Ascending aorta (tissue), 2 donors: ENCODE data around the gene MTMR12. TPM values are rescaled to one million over a fixed set of nuclear protein-coding genes. Genes with fewer than 3 reads are reported as not detected.

Experiments
- DNase-seq, 2 donors: peaks; one replicate each; pipeline ENCODE4 v3.0.0-alpha.2; 2019; ENCODE audit warnings: low spot score in 2 of 2
- H3K27ac ChIP-seq, 2 donors: fragments of 200-600 bp; sonication (generic); one replicate each; pipeline ENCODE4 v1.5.1; 2016 to 2017; ENCODE audit warnings: mild to moderate bottlenecking in 1 of 2
- H3K27me3 ChIP-seq: fragments of 200-600 bp; sonication (generic); one replicate; pipeline ENCODE4 v1.5.1; 2017
- H3K36me3 ChIP-seq, 2 donors: fragments of 200-600 bp; sonication (generic); one replicate each; pipeline ENCODE4 v1.5.1; 2016
- H3K4me1 ChIP-seq, 2 donors: fragments of 200-600 bp; sonication (generic); one replicate each; pipeline ENCODE4 v1.5.1; 2016 to 2017; ENCODE audit warnings: mild to moderate bottlenecking in 1 of 2
- H3K4me3 ChIP-seq, 2 donors: fragments of 200-600 bp; sonication (generic); one replicate each; pipeline ENCODE4 v1.5.1; 2016 to 2017; ENCODE audit warnings: mild to moderate bottlenecking in 1 of 2
- H3K9me3 ChIP-seq, 2 donors: fragments of 200-600 bp; sonication (generic); one replicate each; pipeline ENCODE4 v1.5.1; 2016
- CTCF ChIP-seq, 3 experiments: fragments of 200-600 bp in 2 of 3; fragments of 450-650 bp in 1 of 3; sonication (generic) in 2 of 3; IDR thresholded peaks; one replicate each; pipeline ENCODE4 v1.5.1; 2016 to 2019; ENCODE audit warnings: antibody characterized with exemption in 3 of 3, mild to moderate bottlenecking in 1 of 3, moderate library complexity in 1 of 3
- intact Hi-C: fragments of 100-400 bp; cut with DNase I; formaldehyde crosslinking; loops from one replicate; pipeline ENCODE4 v1.15.1; 2023
- total RNA-seq: library from RNA; depleted of rRNA; stranded (reverse); fragments of >200 nt; gene quantifications from one replicate; pipeline ENCODE4 v1.1.0, GENCODE V29; 2016

Gene MTMR12
- total RNA-seq, 1 donor from 2014 or later = 19.5 TPM

GRCh38 chr5:32311404-32312196 lies 1.1 kb downstream of the MTMR12 start:
- no peaks in the 10 kb centered on the region for H3K36me3 ChIP-seq
- no peaks in the 10 kb centered on the region for H3K27me3 ChIP-seq
- no peak for DNase-seq
- peak overlapping the region; percentile 94 to 95 for H3K27ac ChIP-seq
- intact Hi-C loops = loop anchor here (2.0 to 5.0 kb wide), 6 partner anchors 79 to 1131 kb away; partner anchors contain the start of genes C5orf22, DROSHA, GOLPH3 and SUB1
- H3K9me3 ChIP-seq = no peaks in the 10 kb centered on the region
- TF ChIP-seq CTCF (IDR thresholded peaks at IDR 0.05) = no peak
- H3K4me1 ChIP-seq = peaks cover 6 to 14% of the 10 kb centered on the region in 2 donors
- H3K4me3 ChIP-seq = peak overlapping the region; percentile 78 to 95

- Histone ChIP-seq H3K9me3 (no peaks in the 10 kb centered on the region), H3K27ac (no peak overlapping the region), H3K4me3 (no peak overlapping the region), H3K36me3 (no peaks in the 10 kb centered on the region), H3K4me1 (peaks cover 6 to 14% of the 10 kb centered on the region in 2 donors), H3K27me3 (no peaks in the 10 kb centered on the region)
- no peak for DNase-seq
- TF ChIP-seq CTCF (IDR thresholded peaks at IDR 0.05) = no peak
- intact Hi-C loops = loop anchor here (5.0 kb wide), 4 partner anchors 77 to 1133 kb away; partner anchors contain the start of genes C5orf22, DROSHA, TARS1 and ZFR
These were observed 3.0 kb downstream of the MTMR12 start for GRCh38 chr5:32309761-32310160.

GRCh38 chr5:32308946-32309345 lies 3.8 kb downstream of the MTMR12 start:
- Histone ChIP-seq H3K4me3 (no peak overlapping the region), H3K36me3 (no peaks in the 10 kb centered on the region), H3K9me3 (no peaks in the 10 kb centered on the region), H3K27ac (no peak overlapping the region), H3K27me3 (no peaks in the 10 kb centered on the region), H3K4me1 (peaks cover 6 to 14% of the 10 kb centered on the region in 2 donors)
- intact Hi-C loops = no loop called here
- no peak for DNase-seq
- no peak for TF ChIP-seq CTCF (IDR thresholded peaks at IDR 0.05)

- Histone ChIP-seq H3K36me3 (no peaks in the 10 kb centered on the region), H3K9me3 (no peaks in the 10 kb centered on the region), H3K4me3 (no peak overlapping the region), H3K4me1 (peaks cover 6 to 14% of the 10 kb centered on the region in 2 donors), H3K27me3 (no peaks in the 10 kb centered on the region), H3K27ac (no peak overlapping the region)
- intact Hi-C loops = no loop called here
- TF ChIP-seq CTCF (IDR thresholded peaks at IDR 0.05) = no peak
- no peak for DNase-seq
These were observed 5.0 kb downstream of the MTMR12 start for GRCh38 chr5:32307769-32308194.

GRCh38 chr5:32304622-32305021 lies 8.1 kb downstream of the MTMR12 start:
- Histone ChIP-seq H3K36me3 (no peaks in the 10 kb centered on the region), H3K27ac (no peak overlapping the region), H3K27me3 (no peaks in the 10 kb centered on the region), H3K4me1 (peaks cover 0 to 6% of the 10 kb centered on the region in 2 donors), H3K9me3 (no peaks in the 10 kb centered on the region), H3K4me3 (no peak overlapping the region)
- no peak for TF ChIP-seq CTCF (IDR thresholded peaks at IDR 0.05)
- intact Hi-C loops = no loop called here
- DNase-seq = no peak
